PFSK-1 (cell line): ENCODE data around the gene NXPE3.

ENCODE experiments used
- FOXP2 ChIP-seq: optimal IDR thresholded peaks from 2 replicates; pipeline ENCODE3; 2011; ENCODE audit warnings: borderline replicate concordance, control low read depth, inconsistent platforms; ENCODE audit not compliant: insufficient read depth; ENCODE audit errors: extremely low read length, extremely low read depth
- POLR2AphosphoS5 ChIP-seq: IDR thresholded peaks from 2 replicates; pipeline ENCODE4 v1.6.1; 2012; ENCODE audit warnings: low read depth, mild to moderate bottlenecking, control low read depth, low read length, moderate library complexity
- SIN3A ChIP-seq: IDR thresholded peaks from 2 replicates; pipeline ENCODE4 v1.6.1; 2012; ENCODE audit warnings: mild to moderate bottlenecking, low read length, moderate library complexity, borderline replicate concordance; ENCODE audit not compliant: insufficient read depth
- TAF1 ChIP-seq: IDR thresholded peaks from 2 replicates; pipeline ENCODE4 v1.6.1; 2012; ENCODE audit warnings: low read length, control low read depth, borderline replicate concordance; ENCODE audit not compliant: insufficient read depth
- TF ChIP-seq, protein P1 (sequence below), 2 experiments: IDR thresholded peaks; 2 replicates each; pipeline versions ENCODE4 v1.6.1 to v1.8.0; 2011 to 2012; ENCODE audit warnings: low read depth in 2 of 2, low read length in 2 of 2, control low read depth in 1 of 2, inconsistent platforms in 1 of 2, mild to moderate bottlenecking in 1 of 2, moderate library complexity in 1 of 2; ENCODE audit not compliant: insufficient read depth in 1 of 2

Gene NXPE3

DNA sequence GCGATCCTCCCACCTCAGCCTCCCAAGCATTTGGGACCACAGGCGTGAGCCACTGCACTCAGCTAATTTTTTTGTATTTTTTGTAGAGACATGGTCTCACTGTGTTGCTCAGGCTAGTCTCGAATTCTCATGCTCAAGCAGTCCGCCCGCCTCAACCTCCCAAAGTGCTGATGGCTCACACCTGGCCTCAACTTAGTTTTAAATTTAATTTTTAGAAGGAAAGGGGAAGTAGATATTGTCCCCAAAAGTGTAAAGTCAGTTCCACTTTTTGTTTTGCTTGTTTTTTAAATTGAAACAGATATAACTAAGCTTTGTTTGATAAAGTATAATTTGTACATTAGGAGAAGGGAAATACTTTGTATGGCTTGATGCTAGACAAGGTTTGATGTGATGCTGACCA, 39.0 kb downstream of the NXPE3 start:
- no peak for TF ChIP-seq TAF1
- TF ChIP-seq FOXP2: no peak
- no peak for TF ChIP-seq SIN3A

DNA sequence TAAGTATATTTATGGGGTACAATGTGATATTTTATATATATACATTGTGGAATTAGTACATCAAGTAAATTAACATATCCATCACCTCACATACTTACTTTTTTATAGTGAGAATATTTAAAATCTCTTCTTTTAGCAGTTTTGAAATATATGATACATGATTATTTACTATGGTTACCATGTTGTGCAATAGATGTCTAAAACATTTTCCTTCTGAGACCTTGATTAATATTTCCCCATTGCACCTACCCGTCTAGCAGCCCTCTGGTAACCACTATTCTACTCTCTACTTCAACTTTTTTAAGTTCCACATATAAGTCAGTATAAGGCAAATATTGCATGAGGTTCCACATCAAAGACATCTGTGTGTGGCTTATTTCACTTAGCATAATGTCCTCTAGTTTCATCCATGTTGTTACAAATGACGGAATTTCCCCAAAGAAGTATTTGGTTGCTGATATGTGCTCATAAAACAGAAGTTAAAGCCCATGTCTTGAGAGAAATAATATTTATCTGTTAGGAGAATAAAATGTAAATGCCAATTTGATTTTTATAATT, 40.7 kb downstream of the NXPE3 start:
- TF ChIP-seq FOXP2: no peak
- no peak for TF ChIP-seq POLR2AphosphoS5
- TF ChIP-seq, protein P1, sequence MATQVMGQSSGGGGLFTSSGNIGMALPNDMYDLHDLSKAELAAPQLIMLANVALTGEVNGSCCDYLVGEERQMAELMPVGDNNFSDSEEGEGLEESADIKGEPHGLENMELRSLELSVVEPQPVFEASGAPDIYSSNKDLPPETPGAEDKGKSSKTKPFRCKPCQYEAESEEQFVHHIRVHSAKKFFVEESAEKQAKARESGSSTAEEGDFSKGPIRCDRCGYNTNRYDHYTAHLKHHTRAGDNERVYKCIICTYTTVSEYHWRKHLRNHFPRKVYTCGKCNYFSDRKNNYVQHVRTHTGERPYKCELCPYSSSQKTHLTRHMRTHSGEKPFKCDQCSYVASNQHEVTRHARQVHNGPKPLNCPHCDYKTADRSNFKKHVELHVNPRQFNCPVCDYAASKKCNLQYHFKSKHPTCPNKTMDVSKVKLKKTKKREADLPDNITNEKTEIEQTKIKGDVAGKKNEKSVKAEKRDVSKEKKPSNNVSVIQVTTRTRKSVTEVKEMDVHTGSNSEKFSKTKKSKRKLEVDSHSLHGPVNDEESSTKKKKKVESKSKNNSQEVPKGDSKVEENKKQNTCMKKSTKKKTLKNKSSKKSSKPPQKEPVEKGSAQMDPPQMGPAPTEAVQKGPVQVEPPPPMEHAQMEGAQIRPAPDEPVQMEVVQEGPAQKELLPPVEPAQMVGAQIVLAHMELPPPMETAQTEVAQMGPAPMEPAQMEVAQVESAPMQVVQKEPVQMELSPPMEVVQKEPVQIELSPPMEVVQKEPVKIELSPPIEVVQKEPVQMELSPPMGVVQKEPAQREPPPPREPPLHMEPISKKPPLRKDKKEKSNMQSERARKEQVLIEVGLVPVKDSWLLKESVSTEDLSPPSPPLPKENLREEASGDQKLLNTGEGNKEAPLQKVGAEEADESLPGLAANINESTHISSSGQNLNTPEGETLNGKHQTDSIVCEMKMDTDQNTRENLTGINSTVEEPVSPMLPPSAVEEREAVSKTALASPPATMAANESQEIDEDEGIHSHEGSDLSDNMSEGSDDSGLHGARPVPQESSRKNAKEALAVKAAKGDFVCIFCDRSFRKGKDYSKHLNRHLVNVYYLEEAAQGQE (IDR thresholded peaks at IDR 0.05; ENCODE audit: insufficient read depth in 1 of 2, low read depth in 2 of 2, low read length in 2 of 2): no peak
- no peak for TF ChIP-seq SIN3A
- TF ChIP-seq TAF1: no peak

DNA sequence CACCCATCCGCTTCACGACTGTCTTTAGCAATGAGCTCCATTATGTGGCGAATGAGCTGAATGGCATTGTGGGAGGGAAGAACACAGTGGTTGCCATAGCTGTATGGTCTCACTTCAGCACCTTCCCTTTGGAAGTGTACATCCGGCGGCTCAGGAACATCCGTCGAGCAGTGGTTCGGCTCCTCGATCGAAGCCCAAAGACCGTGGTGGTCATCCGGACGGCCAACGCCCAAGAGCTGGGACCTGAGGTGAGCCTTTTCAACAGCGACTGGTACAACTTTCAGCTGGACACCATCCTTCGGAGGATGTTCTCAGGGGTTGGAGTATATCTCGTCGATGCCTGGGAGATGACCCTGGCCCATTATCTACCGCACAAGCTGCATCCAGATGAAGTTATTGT, 42.5 kb downstream of the NXPE3 start:
- TF ChIP-seq TAF1 (no peak), FOXP2 (no peak), POLR2AphosphoS5 (no peak), SIN3A (no peak)
- TF ChIP-seq, protein P1 (IDR thresholded peaks at IDR 0.05; ENCODE audit: insufficient read depth in 1 of 2, low read depth in 2 of 2, low read length in 2 of 2): no peak

DNA sequence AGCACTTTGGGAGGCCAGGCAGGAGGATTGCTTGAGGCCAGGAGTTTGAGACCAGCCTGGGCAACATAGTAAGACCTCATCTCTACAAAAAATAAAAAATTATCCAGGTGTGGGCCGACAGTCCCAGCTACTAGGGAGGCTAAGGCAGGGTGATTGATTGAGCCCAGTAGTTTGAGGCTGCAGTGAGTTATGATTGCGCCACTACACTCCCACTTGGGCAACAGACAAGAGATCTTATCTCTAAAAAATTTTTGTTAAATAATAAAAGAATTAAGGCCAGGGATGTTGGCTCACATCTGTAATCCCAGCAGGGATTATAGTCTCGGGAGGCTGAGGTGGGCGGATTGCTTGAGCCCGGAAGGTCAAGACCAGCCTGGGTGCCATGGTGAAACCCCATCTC, 44.5 kb downstream of the NXPE3 start:
- TF ChIP-seq FOXP2 (no peak), POLR2AphosphoS5 (no peak), SIN3A (no peak), TAF1 (no peak)
- TF ChIP-seq, protein P1 (IDR thresholded peaks at IDR 0.05; ENCODE audit: insufficient read depth in 1 of 2, low read depth in 2 of 2, low read length in 2 of 2): no peak

DNA sequence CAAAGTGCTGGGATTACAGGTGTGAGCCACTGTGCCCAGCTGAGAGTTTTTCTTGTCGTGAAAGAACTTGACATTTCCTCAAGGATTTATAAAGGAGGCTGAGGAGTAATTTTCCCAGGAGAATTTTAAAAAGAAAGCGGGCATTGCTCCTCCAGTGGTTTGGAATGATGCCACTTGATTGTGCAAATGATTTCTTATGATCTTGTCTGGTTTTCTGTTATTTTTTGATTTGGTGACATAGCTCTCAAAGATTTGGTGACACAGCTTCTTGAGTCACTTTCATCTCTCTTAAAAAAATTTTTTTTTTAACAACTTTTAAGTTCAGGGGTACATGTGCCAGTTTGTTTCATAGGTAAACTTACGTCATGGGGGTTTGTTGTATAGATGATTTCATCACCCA, 45.7 kb downstream of the NXPE3 start:
- TF ChIP-seq SIN3A (no peak), TAF1 (no peak), FOXP2 (no peak), POLR2AphosphoS5 (no peak)
- TF ChIP-seq, protein P1 (IDR thresholded peaks at IDR 0.05; ENCODE audit: insufficient read depth in 1 of 2, low read depth in 2 of 2, low read length in 2 of 2): no peak
